A673 (cell line): Measurements from ENCODE around the gene LNPEP. TPM values are rescaled to one million over a fixed set of nuclear protein-coding genes. Genes with fewer than 3 reads are reported as not detected.

Experiments used
- BruUV-seq: library from RNA; stranded (reverse); fragments of 400-500 nt; replicated peaks from 2 replicates; lab custom pipeline; 2021; lab: Mats Ljungman, UMichigan
- CTCF ChIA-PET: fragments of 300-600 bp; sonication (Branson Sonifier 250); formaldehyde crosslinking; loops from one replicate; lab custom pipeline; 2022; ENCODE audit warnings: antibody characterized with exemption; lab: Charles Lee
- POLR2A ChIA-PET: fragments of 300-600 bp; sonication (Branson Sonifier 250); formaldehyde crosslinking; loops from one replicate; lab custom pipeline; 2022; ENCODE audit warnings: antibody characterized with exemption; ENCODE audit not compliant: low non-redundant PET; lab: Charles Lee
- DNase-seq: peaks from one replicate; pipeline ENCODE4 v3.0.0-alpha.2; 2015; ENCODE audit warnings: low spot score
- H3K27ac ChIP-seq: fragments of 200-600 bp; sonication (generic); 2 replicates; pipeline ENCODE4 v1.5.1; 2016; ENCODE audit warnings: mixed run types, low read depth, mild to moderate bottlenecking, mixed read lengths, antibody characterized with exemption, low read length; ENCODE audit not compliant: poor library complexity, severe bottlenecking
- H3K27me3 ChIP-seq: fragments of 200-600 bp; sonication (generic); replicated peaks from 2 replicates; pipeline ENCODE4 v1.6.1; 2017; ENCODE audit warnings: mixed run types, low read depth, mild to moderate bottlenecking, mixed read lengths, antibody characterized with exemption, low read length; ENCODE audit not compliant: insufficient read depth, poor library complexity
- H3K36me3 ChIP-seq: fragments of 200-600 bp; sonication (generic); 2 replicates; pipeline ENCODE4 v1.6.1; 2016; ENCODE audit warnings: mixed run types, mild to moderate bottlenecking, mixed read lengths, antibody characterized with exemption, low read length; ENCODE audit not compliant: insufficient read depth, poor library complexity, severe bottlenecking
- H3K4me1 ChIP-seq: fragments of 200-600 bp; sonication (generic); 2 replicates; pipeline ENCODE4 v1.6.1; 2017; ENCODE audit warnings: mixed run types, mild to moderate bottlenecking, mixed read lengths, antibody characterized with exemption, low read length; ENCODE audit not compliant: insufficient read depth, poor library complexity, severe bottlenecking
- H3K4me3 ChIP-seq: fragments of 200-600 bp; sonication (generic); 2 replicates; pipeline ENCODE4 v1.5.1; 2016; ENCODE audit warnings: low read depth, mixed run types, mild to moderate bottlenecking, mixed read lengths, low read length; ENCODE audit not compliant: poor library complexity, severe bottlenecking
- H3K9me3 ChIP-seq: fragments of 200-600 bp; sonication (generic); 2 replicates; pipeline ENCODE4 v1.6.1; 2016; ENCODE audit warnings: mixed run types, low read depth, mild to moderate bottlenecking, mixed read lengths, antibody characterized with exemption, low read length; ENCODE audit not compliant: poor library complexity, severe bottlenecking
- EZH2 ChIP-seq: fragments of 200-600 bp; sonication (generic); IDR thresholded peaks from 2 replicates; pipeline ENCODE4 v1.6.1; 2017; ENCODE audit warnings: borderline replicate concordance, low read depth, mild to moderate bottlenecking, mixed read lengths, antibody characterized with exemption, low read length; ENCODE audit not compliant: poor library complexity, severe bottlenecking
- intact Hi-C: fragments of 100-400 bp; cut with micrococcal nuclease; formaldehyde crosslinking; loops from one replicate; pipeline ENCODE4 v1.10.0; 2022; ENCODE audit not compliant: unreplicated experiment
- total RNA-seq: library from RNA; stranded (reverse); gene quantifications from 2 replicates; pipeline ENCODE4 v1.2.3, GENCODE V29; 2021
- TF ChIP-seq, protein P1 (sequence below): fragments of 300-800, 200-600 bp; sonication (generic); conservative IDR thresholded peaks from 2 replicates; pipeline ENCODE4 v1.5.1; 2017; ENCODE audit warnings: low read depth, mild to moderate bottlenecking, antibody characterized with exemption, low read length, moderate library complexity, mixed read lengths

LNPEP gene
- total RNA-seq, 1 experiment from 2014 or later = 10.3 TPM

DNA sequence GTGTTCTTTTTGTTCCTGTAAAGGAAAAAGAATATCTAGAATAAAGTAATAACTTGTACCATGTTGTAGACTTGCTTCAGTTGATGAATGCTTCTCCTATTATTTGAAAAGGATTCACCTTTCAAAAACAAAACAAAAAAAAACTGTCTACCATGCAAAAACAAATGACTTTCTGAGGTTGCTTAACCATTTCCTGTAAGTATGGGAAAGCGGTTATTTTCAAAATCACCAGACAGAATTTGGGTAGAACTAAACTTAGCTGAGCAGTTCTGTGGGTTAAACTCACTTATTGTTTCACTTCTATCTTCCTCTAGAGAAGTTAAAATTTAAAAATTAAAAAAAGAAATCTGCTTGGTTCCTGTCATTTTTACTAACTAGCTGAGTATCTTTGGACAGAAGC is 25.2 kb downstream of the LNPEP start:
- BruUV-seq = no TSS peak
- H3K27ac ChIP-seq = no peak overlapping the region
- intact Hi-C loops = no loop called here
- H3K4me1 ChIP-seq = peaks cover 41% of the 10 kb centered on the region
- POLR2A ChIA-PET = no interaction called here
- no peaks in the 10 kb centered on the region for H3K27me3 ChIP-seq
- H3K9me3 ChIP-seq = no peaks in the 10 kb centered on the region
- DNase-seq = peak; percentile 35
- peak overlapping the region; percentile 11 for H3K4me3 ChIP-seq
- CTCF ChIA-PET = no interaction called here
- H3K36me3 ChIP-seq = no peaks in the 10 kb centered on the region
- TF ChIP-seq, protein P1, sequence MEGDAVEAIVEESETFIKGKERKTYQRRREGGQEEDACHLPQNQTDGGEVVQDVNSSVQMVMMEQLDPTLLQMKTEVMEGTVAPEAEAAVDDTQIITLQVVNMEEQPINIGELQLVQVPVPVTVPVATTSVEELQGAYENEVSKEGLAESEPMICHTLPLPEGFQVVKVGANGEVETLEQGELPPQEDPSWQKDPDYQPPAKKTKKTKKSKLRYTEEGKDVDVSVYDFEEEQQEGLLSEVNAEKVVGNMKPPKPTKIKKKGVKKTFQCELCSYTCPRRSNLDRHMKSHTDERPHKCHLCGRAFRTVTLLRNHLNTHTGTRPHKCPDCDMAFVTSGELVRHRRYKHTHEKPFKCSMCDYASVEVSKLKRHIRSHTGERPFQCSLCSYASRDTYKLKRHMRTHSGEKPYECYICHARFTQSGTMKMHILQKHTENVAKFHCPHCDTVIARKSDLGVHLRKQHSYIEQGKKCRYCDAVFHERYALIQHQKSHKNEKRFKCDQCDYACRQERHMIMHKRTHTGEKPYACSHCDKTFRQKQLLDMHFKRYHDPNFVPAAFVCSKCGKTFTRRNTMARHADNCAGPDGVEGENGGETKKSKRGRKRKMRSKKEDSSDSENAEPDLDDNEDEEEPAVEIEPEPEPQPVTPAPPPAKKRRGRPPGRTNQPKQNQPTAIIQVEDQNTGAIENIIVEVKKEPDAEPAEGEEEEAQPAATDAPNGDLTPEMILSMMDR = no peak
- no peak for TF ChIP-seq EZH2

DNA sequence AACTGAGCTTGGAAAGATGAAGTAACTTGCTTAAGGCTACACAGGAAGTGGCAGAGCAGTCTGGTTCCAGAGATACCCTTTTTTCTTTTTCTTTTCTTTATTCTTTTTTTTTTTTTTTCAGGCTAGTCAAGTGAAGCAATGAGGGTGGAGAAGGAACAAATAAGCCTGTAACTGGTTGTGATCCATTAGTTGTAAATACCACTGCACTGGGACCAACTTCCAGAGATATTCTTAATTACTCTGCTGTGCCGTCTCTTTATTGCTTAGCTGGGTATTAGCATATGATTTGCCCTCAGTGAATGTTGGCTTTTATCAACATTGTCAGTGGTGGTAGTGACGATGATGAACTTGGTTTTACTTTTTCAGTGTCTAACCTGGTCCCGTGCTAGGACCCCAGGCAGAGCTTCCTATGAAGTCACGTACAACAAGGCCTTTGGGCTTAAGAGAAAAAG is 26.7 kb downstream of the LNPEP start:
- no TSS peak for BruUV-seq
- CTCF ChIA-PET = no interaction called here
- no peak for TF ChIP-seq EZH2
- TF ChIP-seq, protein P1 = no peak
- Histone ChIP-seq H3K4me1 (peaks cover 43% of the 10 kb centered on the region), H3K4me3 (no peak overlapping the region), H3K9me3 (no peaks in the 10 kb centered on the region), H3K27ac (no peak overlapping the region), H3K27me3 (no peaks in the 10 kb centered on the region), H3K36me3 (no peaks in the 10 kb centered on the region)
- intact Hi-C loops = no loop called here
- POLR2A ChIA-PET = no interaction called here
- no peak for DNase-seq

DNA sequence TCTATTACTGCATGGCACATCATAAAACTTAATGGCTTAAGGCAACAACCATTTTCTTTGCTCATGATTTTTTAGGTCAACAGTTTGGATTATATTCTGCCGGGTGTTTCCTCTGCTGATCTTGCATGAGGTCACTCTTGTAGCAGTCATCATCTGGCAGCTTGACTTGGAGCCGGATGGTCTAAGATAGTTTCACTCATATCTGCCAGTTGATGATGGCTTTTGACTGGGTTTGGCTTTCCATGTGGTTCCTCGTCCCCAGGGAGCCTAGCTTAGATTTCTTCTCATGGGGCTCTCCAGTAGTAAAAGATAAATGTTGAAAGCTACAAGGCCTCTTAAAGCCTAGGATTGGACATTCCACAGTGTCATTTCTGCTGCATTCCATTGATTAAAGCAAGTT is 27.4 kb downstream of the LNPEP start:
- Histone ChIP-seq H3K36me3 (no peaks in the 10 kb centered on the region), H3K27ac (no peak overlapping the region), H3K4me3 (no peak overlapping the region), H3K27me3 (no peaks in the 10 kb centered on the region), H3K4me1 (peaks cover 50% of the 10 kb centered on the region), H3K9me3 (no peaks in the 10 kb centered on the region)
- TF ChIP-seq, protein P1 = no peak
- TF ChIP-seq EZH2 = no peak
- ChIA-PET CTCF (no interaction called here), POLR2A (no interaction called here)
- peak; percentile 84 for DNase-seq
- intact Hi-C loops = no loop called here
- no TSS peak for BruUV-seq
